Anterior cingulate cortex (tissue), 58 donors: ENCODE results near the gene ATP6V1B1.
A peak's percentile ranks its signal among the peaks of the same experiment; 100 is the strongest.

Experiments used
- DNase-seq, 58 donors: peaks; one replicate each; lab custom pipeline; 2025; lab: John Stamatoyannopoulos, UW

ATP6V1B1 gene

DNA sequence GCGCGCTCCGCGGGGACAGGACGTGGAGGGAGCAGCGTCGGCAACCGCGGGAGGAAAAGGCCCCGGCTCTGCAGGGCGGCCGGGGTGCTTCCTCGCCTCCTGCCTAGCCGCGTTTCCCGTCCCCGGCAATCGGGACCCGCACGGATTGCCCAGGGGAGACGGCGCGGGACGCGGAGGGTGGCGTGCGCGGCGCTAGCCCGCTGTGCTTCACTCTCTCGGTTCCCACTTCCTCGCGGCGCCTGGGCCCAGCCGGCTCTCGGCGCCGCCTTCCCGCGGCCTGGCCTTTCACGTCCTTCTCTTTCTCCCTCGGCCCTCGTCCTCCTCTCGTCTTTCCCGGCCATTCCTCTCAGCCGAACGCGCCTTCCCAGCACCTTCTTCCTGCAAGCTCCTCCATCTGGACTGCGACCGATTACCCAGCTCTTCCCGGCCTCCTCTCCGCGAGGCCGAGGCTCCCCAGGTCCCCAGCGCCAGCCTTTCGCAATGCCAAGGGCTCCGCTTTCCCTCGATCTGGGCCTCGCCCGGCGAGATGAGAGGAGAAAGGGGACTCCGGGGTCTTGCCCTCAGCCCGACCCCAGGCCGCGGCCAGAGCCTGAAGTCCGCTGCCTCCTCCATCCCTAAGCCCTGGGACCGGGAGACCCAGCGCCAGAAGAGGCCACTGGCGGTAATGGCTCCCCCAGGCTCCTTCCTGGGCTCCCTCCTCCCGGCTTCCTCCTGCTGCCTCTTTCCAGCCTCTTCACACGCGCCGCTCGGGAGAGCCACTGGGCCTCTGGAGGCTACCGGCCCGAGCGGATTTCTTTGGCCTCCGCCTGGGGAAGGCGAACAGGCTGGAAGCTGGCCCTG, 34.3 kb upstream of the ATP6V1B1 start:
- no peak for DNase-seq

DNA sequence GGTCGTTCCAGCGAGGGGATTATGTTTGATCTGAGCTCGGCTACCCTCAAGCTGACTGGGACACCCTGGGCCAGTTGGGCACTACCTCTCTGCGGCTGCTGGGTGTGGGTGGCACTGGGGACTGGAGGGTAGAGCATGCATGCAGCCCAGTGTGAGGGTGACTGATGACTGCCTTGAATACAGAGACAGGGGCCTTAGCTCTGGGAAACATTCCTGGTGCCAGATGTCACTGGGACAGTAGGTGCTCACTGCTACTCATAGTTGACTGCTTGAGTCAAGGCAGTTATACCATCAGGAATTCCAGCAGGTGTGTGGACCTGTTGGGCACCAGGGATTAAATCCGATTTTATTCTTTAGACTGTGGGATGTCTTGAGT, 33.6 kb upstream of the ATP6V1B1 start:
- no peak for DNase-seq

GRCh38 chr2:70902579-70902978, 33.1 kb upstream of the ATP6V1B1 start:
- DNase-seq = no peak

GRCh38 chr2:70903171-70903570, 32.5 kb upstream of the ATP6V1B1 start:
- DNase-seq = no peak

- no peak for DNase-seq
Measured at GRCh38 chr2:70903641-70904340, 31.9 kb upstream of the ATP6V1B1 start.

- DNase-seq = no peak
Measured at GRCh38 chr2:70904371-70905216, 31.1 kb upstream of the ATP6V1B1 start.

- DNase-seq = no peak
Measured at GRCh38 chr2:70905443-70906421, 30.0 kb upstream of the ATP6V1B1 start.

- no peak for DNase-seq
Measured at GRCh38 chr2:70906439-70907005, 29.2 kb upstream of the ATP6V1B1 start.

GRCh38 chr2:70907130-70908057, 28.3 kb upstream of the ATP6V1B1 start:
- DNase-seq = no peak

DNA sequence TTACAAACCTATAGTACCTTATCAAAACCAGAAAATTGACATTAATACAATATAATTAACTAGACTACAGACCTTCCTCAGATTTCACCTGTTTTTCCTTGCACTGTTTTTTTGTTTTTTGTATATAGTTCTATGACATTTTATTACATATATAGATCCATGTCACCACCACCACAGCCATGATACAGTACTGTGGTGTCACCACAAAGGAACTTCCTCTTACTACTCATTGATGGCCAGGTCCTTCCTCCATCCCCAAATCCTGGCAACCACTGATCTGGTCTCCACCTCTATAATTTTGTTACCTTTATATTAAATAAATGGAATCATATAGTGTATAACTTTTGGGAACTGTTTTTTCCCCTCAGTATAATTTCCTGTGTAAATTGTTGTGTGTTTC, 19.4 kb upstream of the ATP6V1B1 start:
- DNase-seq = no peak

DNA sequence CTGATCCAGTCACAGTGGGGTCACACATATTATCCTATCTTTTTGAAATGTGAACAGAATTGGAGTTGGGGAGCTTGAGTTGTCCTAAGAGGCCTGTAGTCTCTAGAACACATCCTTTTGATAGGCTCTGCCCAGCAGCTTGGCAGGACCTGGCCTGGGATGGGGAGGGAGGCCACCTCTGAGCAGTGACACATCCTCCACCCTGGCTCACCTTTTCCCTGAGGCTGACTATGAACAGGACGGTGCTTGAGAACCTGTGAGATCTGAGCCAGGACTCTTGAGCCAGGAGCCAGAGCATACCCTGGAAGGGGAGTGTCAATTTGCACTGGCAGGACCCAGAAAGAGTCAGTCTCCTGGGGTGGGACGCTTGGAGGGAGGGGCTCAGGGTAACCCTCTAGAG, 17.7 kb upstream of the ATP6V1B1 start:
- no peak for DNase-seq

GRCh38 chr2:70919672-70920366, 15.9 kb upstream of the ATP6V1B1 start:
- DNase-seq = peak in 50 of 58 donors; percentile 4 to 79 (median 40)

DNA sequence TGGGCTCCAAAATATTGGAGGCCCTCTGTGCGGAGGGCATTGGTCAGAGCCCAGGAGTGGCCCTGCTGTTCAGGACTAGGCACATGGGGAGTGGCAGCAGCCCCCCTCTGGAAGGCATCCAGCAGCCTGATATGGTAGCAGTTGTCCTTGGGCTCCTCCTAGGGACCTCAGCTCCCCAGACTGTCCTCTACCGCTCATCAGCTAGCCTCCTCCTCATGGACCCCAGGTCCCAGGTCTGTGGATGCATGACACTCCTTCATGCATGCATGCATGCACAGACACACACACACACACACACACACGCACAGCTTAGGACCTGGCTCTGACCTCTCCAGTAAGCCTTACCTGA, 15.4 kb upstream of the ATP6V1B1 start:
- DNase-seq = no peak

DNA sequence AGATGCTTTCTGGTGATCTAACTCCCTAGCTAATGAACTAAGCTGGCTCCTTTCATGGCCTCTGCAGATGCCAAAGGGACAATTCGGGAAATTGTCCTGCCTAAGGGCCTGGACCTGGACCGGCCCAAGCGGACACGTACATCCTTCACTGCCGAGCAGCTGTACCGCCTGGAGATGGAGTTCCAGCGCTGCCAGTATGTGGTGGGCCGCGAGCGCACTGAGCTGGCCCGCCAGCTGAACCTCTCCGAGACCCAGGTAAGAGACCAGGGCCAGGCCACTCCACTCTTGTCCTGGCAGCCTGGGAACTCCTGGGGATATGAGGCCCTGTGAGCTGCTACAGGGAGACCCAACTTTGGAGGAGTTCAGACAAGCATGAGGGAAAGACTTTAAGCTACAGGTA, 14.7 kb upstream of the ATP6V1B1 start:
- DNase-seq = no peak

- no peak for DNase-seq
Measured at GRCh38 chr2:70921839-70922234, 13.9 kb upstream of the ATP6V1B1 start.

DNA sequence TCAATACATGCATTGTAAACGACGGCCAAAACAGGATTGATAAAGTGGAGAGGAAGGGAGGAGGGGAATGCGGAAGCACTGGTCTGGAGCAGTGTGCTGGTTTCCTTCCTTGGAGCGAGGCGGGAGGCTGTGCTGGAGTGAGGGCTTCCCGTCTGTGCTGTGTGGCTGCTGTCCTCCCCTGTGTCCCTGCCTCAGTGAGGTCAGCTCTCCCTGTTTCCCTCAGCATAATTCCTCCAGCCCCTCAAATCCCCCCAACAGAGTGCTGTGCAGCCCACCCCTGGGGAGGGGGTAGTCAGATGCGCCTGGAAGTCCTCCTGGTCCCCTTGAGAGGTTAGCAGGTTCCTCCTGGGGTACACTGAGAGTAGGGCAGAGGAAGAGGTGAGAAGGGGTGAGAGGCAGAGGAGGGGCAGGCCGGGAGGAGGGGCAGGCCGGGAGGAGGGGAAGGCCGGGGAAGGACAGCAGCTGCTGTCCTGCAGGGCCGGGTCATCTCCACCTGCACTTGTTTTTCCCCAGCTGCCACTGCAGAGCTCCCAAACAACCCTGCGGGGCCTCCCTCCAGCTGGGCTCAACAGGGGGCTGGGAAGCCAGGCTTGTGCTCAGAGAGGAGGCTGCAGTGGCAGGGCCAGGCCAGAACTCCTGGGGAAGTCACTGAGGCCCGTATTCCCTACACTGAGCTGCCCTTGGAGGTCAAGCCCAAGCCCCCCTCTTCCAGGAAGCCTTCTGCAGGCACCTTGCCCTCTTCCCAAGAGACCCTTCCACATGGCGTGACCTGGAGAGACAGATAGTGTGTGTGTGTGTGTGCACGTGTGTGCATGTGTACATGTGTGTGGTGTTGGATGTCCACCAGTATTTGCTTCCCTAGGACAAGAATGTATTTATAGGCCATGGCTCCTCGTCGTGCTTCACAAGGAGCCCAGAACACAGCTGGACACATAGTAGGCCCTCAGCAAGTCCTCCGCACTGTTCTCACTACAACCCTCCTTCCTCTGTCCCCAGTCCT, 13.2 kb upstream of the ATP6V1B1 start:
- no peak for DNase-seq
